RCC 7860 (cell line): ENCODE data around the gene NXF1.
"Not testable (repeated sequence)": the region's sequence is repeated elsewhere in the genome, so short reads cannot be mapped to it uniquely, and the experiment has no call there.

ENCODE experiments used
- DNase-seq: peaks from one replicate; pipeline ENCODE4 v3.0.0-alpha.2; 2015; ENCODE audit warnings: low spot score
- FAIRE-seq: peaks from 2 replicates; lab custom pipeline; 2012; peaks lifted over from hg19 to GRCh38; lab: Jason Lieb, UNC

The NXF1 gene

GRCh38 chr11:62805076-62805892 is at the start of gene NXF1:
Gene NXF1 (minus strand): TSS chr11:62805440. CDS start chr11:62805356, 84 bp downstream.
- DNase-seq (peak; percentile 87), FAIRE-seq (no peak)

- FAIRE-seq = no peak
Measured at GRCh38 chr11:62854013-62854824, 49.0 kb upstream of the NXF1 start.

GRCh38 chr11:62853279-62853965 is 48.2 kb upstream of the NXF1 start:
- DNase-seq (no peak), FAIRE-seq (no peak)

More at GRCh38 chr11:62854013-62854824, 49.0 kb upstream of the NXF1 start:
- no peak for DNase-seq

- DNase-seq (no peak), FAIRE-seq (no peak)
Measured at GRCh38 chr11:62852523-62853188, 47.4 kb upstream of the NXF1 start.

GRCh38 chr11:62851807-62852522 is 46.7 kb upstream of the NXF1 start:
- FAIRE-seq = no peak
- DNase-seq = peak; percentile 10

GRCh38 chr11:62850911-62851806 is 45.9 kb upstream of the NXF1 start:
- FAIRE-seq = no peak
- DNase-seq = peak; percentile 50

- DNase-seq (no peak), FAIRE-seq (no peak)
Measured at GRCh38 chr11:62847767-62848314, 42.6 kb upstream of the NXF1 start.

- DNase-seq = no peak
- FAIRE-seq = no peak
Measured at GRCh38 chr11:62846177-62846576, 40.9 kb upstream of the NXF1 start.

- FAIRE-seq (no peak), DNase-seq (no peak)
Measured at GRCh38 chr11:62844154-62844553, 38.9 kb upstream of the NXF1 start.

- DNase-seq = no peak
- no peak for FAIRE-seq
Measured at GRCh38 chr11:62843466-62843865, 38.2 kb upstream of the NXF1 start.

- not testable (repeated sequence) for FAIRE-seq, DNase-seq
Measured at GRCh38 chr11:62842891-62843290, 37.7 kb upstream of the NXF1 start.

- DNase-seq (no peak), FAIRE-seq (no peak)
Measured at GRCh38 chr11:62842171-62842741, 37.0 kb upstream of the NXF1 start.

- peak; percentile 97 for FAIRE-seq
- peak; percentile 100 for DNase-seq
Measured at GRCh38 chr11:62841361-62842170, 36.3 kb upstream of the NXF1 start.

- peak; percentile 90 for DNase-seq
- FAIRE-seq = not testable (repeated sequence)
Measured at GRCh38 chr11:62840721-62841360, 35.6 kb upstream of the NXF1 start.

GRCh38 chr11:62839050-62839945 is 34.1 kb upstream of the NXF1 start, which contains the start of gene WDR74:
Gene WDR74 (minus strand): TSS chr11:62839590. CDS start chr11:62839570, 20 bp downstream.
- DNase-seq = peak; percentile 74
- no peak for FAIRE-seq

- FAIRE-seq (no peak), DNase-seq (no peak)
Measured at GRCh38 chr11:62835336-62835735, 30.1 kb upstream of the NXF1 start.
